ENCODE results near the gene STIP1.

GRCh38 chr11:64139049-64139448 is 46.9 kb upstream of the STIP1 start:
- TF ChIP-seq POLR2AphosphoS5 (IDR thresholded peaks at IDR 0.05): no peak
- no peak for TF ChIP-seq CTCF (IDR thresholded peaks at IDR 0.05 in 8 of 11, conservative IDR thresholded peaks at IDR 0.05 in 3 of 11)
- no peak for TF ChIP-seq POLR2A (IDR thresholded peaks at IDR 0.05)
